Neuron (in vitro differentiated cells): ENCODE measurements around the gene CARS2.

Experiments used
- H2AFZ ChIP-seq: one replicate; pipeline ENCODE4 v1.6.1; 2013; ENCODE audit warnings: low read depth, mild to moderate bottlenecking, inconsistent platforms, low read length, moderate library complexity
- H3K27me3 ChIP-seq: one replicate; pipeline ENCODE4 v1.6.1; 2013; ENCODE audit warnings: low read length; ENCODE audit not compliant: insufficient read depth
- H3K36me3 ChIP-seq: one replicate; pipeline ENCODE4 v1.6.1; 2013; ENCODE audit warnings: low read length; ENCODE audit not compliant: insufficient read depth
- H3K4me1 ChIP-seq: one replicate; pipeline ENCODE4 v1.6.1; 2013; ENCODE audit warnings: low read length; ENCODE audit not compliant: insufficient read depth
- H3K4me3 ChIP-seq: 2 replicates; pipeline ENCODE4 v1.5.1; 2013; ENCODE audit warnings: mild to moderate bottlenecking, low read length, moderate library complexity
- H3K9me3 ChIP-seq: one replicate; pipeline ENCODE4 v1.6.1; 2013; ENCODE audit warnings: low read length

CARS2 gene

GRCh38 chr13:110597041-110597689 is 108.8 kb downstream of the CARS2 start:
- no peaks in the 10 kb centered on the region for H3K27me3 ChIP-seq
- H2AFZ ChIP-seq, result no peak overlapping the region
- no peak overlapping the region for H3K4me3 ChIP-seq

GRCh38 chr13:110593430-110594130 is 112.3 kb downstream of the CARS2 start:
- Histone ChIP-seq H3K36me3 (no peaks in the 10 kb centered on the region), H3K4me1 (no peaks in the 10 kb centered on the region), H3K9me3 (no peaks in the 10 kb centered on the region), H2AFZ (no peak overlapping the region), H3K27me3 (no peaks in the 10 kb centered on the region), H3K4me3 (no peak overlapping the region)

More at GRCh38 chr13:110597041-110597689, 108.8 kb downstream of the CARS2 start:
- Histone ChIP-seq H3K36me3 (no peaks in the 10 kb centered on the region), H3K9me3 (no peaks in the 10 kb centered on the region), H3K4me1 (no peaks in the 10 kb centered on the region)

- Histone ChIP-seq H3K27me3 (no peaks in the 10 kb centered on the region), H3K4me3 (no peak overlapping the region), H3K9me3 (no peaks in the 10 kb centered on the region), H3K4me1 (no peaks in the 10 kb centered on the region), H3K36me3 (no peaks in the 10 kb centered on the region), H2AFZ (no peak overlapping the region)
Observed at GRCh38 chr13:110592665-110593064, 113.3 kb downstream of the CARS2 start.
